Tongue (tissue), 2 donors: ENCODE measurements around the gene TUBB2B. TPM values are rescaled to one million over a fixed set of nuclear protein-coding genes. Genes with fewer than 3 reads are reported as not detected.
A peak's percentile ranks its signal among the peaks of the same experiment; 100 is the strongest.

Experiments
- DNase-seq: peaks from one replicate; pipeline ENCODE4 v3.0.0-alpha.2; 2015
- total RNA-seq: library from RNA; depleted of rRNA; stranded (reverse); fragments of >200 nt; gene quantifications from one replicate; pipeline ENCODE4 v1.2.3, GENCODE V29; 2014

The TUBB2B gene
- 87.5 TPM for total RNA-seq

GRCh38 chr6:3227363-3228045 is at the start of gene TUBB2B:
Gene TUBB2B, minus strand, starts transcription at chr6:3227653. Its CDS starts 110 bp downstream, at chr6:3227543.
- DNase-seq = peak; percentile 93

GRCh38 chr6:3277251-3277650 is 49.8 kb upstream of the TUBB2B start:
- DNase-seq = no peak

- no peak for DNase-seq
Measured at GRCh38 chr6:3276174-3277167, 49.0 kb upstream of the TUBB2B start.

- DNase-seq = no peak
Measured at GRCh38 chr6:3273707-3274521, 46.5 kb upstream of the TUBB2B start.

GRCh38 chr6:3272911-3273547 is 45.6 kb upstream of the TUBB2B start:
- no peak for DNase-seq

GRCh38 chr6:3271756-3272155 is 44.3 kb upstream of the TUBB2B start:
- no peak for DNase-seq

- no peak for DNase-seq
Measured at GRCh38 chr6:3270258-3270657, 42.8 kb upstream of the TUBB2B start.

- DNase-seq = no peak
Measured at GRCh38 chr6:3269281-3269975, 42.0 kb upstream of the TUBB2B start.

GRCh38 chr6:3268680-3269079 is 41.2 kb upstream of the TUBB2B start:
- DNase-seq = no peak

- peak; percentile 49 for DNase-seq
Measured at GRCh38 chr6:3267162-3267561, 39.7 kb upstream of the TUBB2B start.

GRCh38 chr6:3266170-3266569 is 38.7 kb upstream of the TUBB2B start:
- no peak for DNase-seq

- DNase-seq = peak; percentile 76
Measured at GRCh38 chr6:3265671-3266070, 38.2 kb upstream of the TUBB2B start.

GRCh38 chr6:3264356-3264755 is 36.9 kb upstream of the TUBB2B start:
- no peak for DNase-seq

- DNase-seq = no peak
Measured at GRCh38 chr6:3263096-3263495, 35.6 kb upstream of the TUBB2B start.

GRCh38 chr6:3261921-3262320 is 34.5 kb upstream of the TUBB2B start:
- DNase-seq = no peak

- DNase-seq = no peak
Measured at GRCh38 chr6:3261518-3261820, 34.0 kb upstream of the TUBB2B start.

- no peak for DNase-seq
Measured at GRCh38 chr6:3260772-3261517, 33.5 kb upstream of the TUBB2B start.

GRCh38 chr6:3260296-3260695 is 32.8 kb upstream of the TUBB2B start:
- DNase-seq = no peak

- peak; percentile 59 for DNase-seq
Measured at GRCh38 chr6:3259491-3259958, 32.1 kb upstream of the TUBB2B start.

GRCh38 chr6:3258720-3259490 is 31.5 kb upstream of the TUBB2B start, which contains the start of gene PSMG4:
Gene PSMG4, plus strand, starts transcription at chr6:3258947. Its CDS starts 76 bp downstream, at chr6:3259023.
- peak; percentile 96 for DNase-seq
